Mesodermal cell (in vitro differentiated cells): ENCODE measurements around the gene MYBPC1.
"Not testable (repeated sequence)": the region's sequence is repeated elsewhere in the genome, so short reads cannot be mapped to it uniquely, and the experiment has no call there.

Experiments used
- H3K27ac ChIP-seq: 2 replicates; pipeline ENCODE4 v1.7.0; 2013; ENCODE audit warnings: mild to moderate bottlenecking, low read depth, low read length, moderate library complexity; ENCODE audit not compliant: severe bottlenecking
- H3K36me3 ChIP-seq: 2 replicates; pipeline ENCODE4 v1.7.1; 2013; ENCODE audit warnings: mild to moderate bottlenecking, low read length, moderate library complexity; ENCODE audit not compliant: control insufficient read depth, insufficient read depth
- H3K4me1 ChIP-seq: one replicate; pipeline ENCODE4 v1.7.1; 2013; ENCODE audit warnings: mild to moderate bottlenecking, low read length; ENCODE audit not compliant: insufficient read depth, control insufficient read depth, poor library complexity, severe bottlenecking
- H3K4me3 ChIP-seq: 2 replicates; pipeline ENCODE4 v1.7.0; 2013; ENCODE audit warnings: low read length, control low read depth, mild to moderate bottlenecking; ENCODE audit not compliant: insufficient read depth, poor library complexity, severe bottlenecking; ENCODE audit errors: extremely low read depth
- H3K9me3 ChIP-seq: 2 replicates; pipeline ENCODE4 v1.7.1; 2013; ENCODE audit warnings: mild to moderate bottlenecking, low read length, moderate library complexity; ENCODE audit not compliant: control insufficient read depth
- WGBS, 2 experiments: methylation state at CpG; one replicate each; pipeline ENCODE4 v1.1.5; 2013; ENCODE audit warnings: missing lambda C conversion rate in 2 of 2; ENCODE audit not compliant: insufficient coverage in 2 of 2; 5-methylcytosine and 5-hydroxymethylcytosine counted together

The MYBPC1 gene

DNA sequence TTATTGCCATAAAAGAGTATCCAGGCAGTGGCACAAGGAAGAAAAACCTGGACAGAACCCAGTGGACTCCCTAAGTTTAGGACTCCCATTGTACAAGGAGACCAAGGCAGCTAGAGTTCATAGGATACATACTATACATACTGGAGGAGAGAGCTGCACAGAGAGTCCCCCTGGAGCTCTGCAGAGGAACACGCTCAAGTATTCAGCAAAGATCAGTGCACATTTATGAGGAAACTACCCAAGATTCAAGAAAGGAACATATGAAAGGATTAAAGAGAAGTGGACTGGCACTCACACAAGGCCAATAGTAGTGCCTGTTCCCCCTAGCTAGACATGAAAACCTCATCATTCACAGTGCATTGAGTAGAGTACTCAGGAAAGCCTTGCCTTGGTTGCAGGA lies 59.7 kb downstream of the MYBPC1 start:
- H3K9me3 ChIP-seq, result no peaks in the 10 kb centered on the region
- H3K36me3 ChIP-seq, result no peaks in the 10 kb centered on the region
- H3K4me1 ChIP-seq, result no peaks in the 10 kb centered on the region
- WGBS, 2 experiments, result 100% methylated on average over 1 of the region's 1 CpG; no CpG with 5 or more reads in 1 of the 2 experiments
- H3K4me3 ChIP-seq, result no peak overlapping the region
- H3K27ac ChIP-seq, result no peak overlapping the region

DNA sequence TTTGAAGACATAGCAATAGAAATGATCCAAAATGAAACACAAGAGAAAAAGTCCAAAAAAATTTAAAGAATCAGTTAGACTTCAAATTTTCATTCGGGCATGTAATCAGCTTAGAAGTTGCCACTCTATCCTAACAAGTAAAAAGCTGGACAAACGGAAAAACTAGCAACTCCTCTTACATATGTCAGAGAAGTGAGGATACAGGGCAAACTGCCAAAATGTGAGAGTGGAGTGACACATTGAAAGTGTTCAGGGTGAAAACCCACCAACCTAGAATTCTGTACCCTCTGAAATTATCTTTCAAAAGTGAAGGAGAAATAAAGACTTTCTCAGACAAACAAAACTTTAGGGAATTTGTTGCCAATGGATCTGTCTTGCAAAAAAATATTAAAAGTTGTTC lies 60.6 kb downstream of the MYBPC1 start:
- Histone ChIP-seq H3K9me3 (no peaks in the 10 kb centered on the region), H3K27ac (no peak overlapping the region), H3K4me1 (no peaks in the 10 kb centered on the region), H3K4me3 (no peak overlapping the region), H3K36me3 (no peaks in the 10 kb centered on the region)
- WGBS, 2 experiments, result 60% methylated on average over 1 of the region's 2 CpGs; no CpG with 5 or more reads in 1 of the 2 experiments

DNA sequence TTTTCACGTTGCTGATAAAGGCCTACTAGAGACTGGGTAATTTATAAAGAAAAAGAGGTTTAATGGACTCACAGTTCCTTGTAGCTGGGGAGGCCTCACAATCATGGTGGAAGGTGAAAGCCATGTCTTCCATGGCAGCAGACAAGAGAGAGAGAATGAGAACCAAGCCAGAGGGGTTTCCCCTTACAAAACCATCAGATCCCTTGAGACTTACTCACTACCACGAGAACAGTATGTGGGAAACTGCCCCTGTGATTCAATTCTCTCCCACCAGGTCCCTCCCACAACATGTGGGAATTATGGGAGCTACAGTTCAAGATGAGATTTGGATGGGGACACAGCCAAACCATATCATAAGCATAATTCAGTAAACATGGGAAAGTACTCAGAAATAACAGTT lies 65.9 kb downstream of the MYBPC1 start:
- H3K27ac ChIP-seq, H3K4me1 ChIP-seq, H3K4me3 ChIP-seq, H3K9me3 ChIP-seq, H3K36me3 ChIP-seq: not testable (repeated sequence)
- 100% methylated on average over 1 of the region's 2 CpGs; no CpG with 5 or more reads in 1 of the 2 experiments for WGBS, 2 experiments

DNA sequence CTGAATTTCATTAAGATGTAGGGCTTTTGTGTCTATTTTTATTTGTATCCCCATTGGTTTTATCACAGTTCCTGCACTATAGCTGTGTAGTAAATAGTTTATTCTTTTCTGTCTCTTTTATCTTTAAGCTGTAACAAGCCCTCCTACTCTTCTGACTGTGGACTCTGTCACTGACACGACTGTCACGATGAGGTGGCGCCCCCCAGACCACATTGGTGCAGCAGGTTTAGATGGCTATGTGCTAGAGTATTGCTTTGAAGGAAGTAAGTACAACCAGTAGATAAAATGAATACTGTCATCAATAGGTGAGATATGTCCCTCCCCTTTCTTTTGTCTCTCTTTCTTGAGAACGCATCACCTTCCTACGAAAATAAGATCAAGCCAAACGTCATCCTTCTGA lies 68.5 kb downstream of the MYBPC1 start:
- no peaks in the 10 kb centered on the region for H3K9me3 ChIP-seq
- H3K4me1 ChIP-seq, result no peaks in the 10 kb centered on the region
- WGBS, 2 experiments, result 86% methylated on average over 3 of the region's 6 CpGs; no CpG with 5 or more reads in 1 of the 2 experiments
- no peaks in the 10 kb centered on the region for H3K36me3 ChIP-seq
- no peak overlapping the region for H3K4me3 ChIP-seq
- no peak overlapping the region for H3K27ac ChIP-seq

DNA sequence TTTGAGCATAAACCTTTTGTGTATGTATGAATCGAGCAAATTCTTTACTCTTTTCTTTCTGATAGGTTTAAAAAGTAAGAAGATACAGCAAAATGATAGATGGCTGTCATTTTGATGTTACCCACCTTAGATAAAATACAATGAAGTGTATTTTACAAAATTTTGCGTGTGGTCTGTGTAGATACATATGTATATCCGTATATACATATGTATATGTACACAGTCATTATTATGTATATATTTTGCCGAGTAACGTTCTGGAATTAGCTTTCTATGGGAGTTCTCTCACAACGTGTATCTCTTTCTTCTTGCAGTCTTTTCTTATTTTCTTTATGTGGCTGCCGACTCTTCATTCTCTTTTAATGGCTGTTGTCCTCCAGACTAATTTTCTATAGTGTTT lies 70.2 kb downstream of the MYBPC1 start:
- no peaks in the 10 kb centered on the region for H3K36me3 ChIP-seq
- WGBS, 2 experiments, result 80% methylated on average over 1 of the region's 7 CpGs; no CpG with 5 or more reads in 1 of the 2 experiments
- no peaks in the 10 kb centered on the region for H3K9me3 ChIP-seq
- no peaks in the 10 kb centered on the region for H3K4me1 ChIP-seq
- no peak overlapping the region for H3K27ac ChIP-seq
- no peak overlapping the region for H3K4me3 ChIP-seq

DNA sequence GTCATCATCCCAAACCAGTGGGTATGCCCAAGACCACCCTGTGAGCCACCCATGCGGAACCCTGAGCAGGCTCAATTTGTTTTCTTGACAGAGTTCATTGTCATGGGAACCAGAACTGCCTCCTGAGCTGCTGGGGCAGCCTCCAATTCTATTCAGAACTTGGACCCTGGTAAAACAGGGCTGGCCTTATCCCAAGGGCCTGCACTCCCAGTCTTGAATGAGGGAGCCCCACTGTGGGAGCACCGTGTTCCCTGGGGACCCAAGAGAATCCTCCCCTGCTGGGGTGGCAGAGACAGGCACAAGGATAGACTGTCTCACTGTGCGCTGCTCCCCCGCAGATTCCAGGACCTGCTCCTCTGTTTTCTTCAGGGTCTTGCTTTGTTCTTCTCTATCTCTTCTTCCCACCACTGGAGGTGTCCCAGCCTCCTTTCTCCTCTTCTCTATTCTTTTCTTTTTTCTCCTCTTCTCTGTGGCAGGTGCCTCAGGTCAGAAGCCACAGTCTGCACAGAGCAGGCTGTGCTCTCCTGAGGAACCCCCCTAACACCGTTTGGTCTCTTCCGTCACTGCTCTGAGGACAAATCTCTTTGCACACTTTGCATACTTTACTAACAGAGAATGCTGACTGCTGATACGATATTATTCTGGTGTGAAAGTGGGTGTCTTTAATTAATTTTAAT lies 71.4 kb downstream of the MYBPC1 start:
- Histone ChIP-seq H3K9me3 (no peaks in the 10 kb centered on the region), H3K4me1 (no peaks in the 10 kb centered on the region), H3K27ac (no peak overlapping the region), H3K4me3 (no peak overlapping the region), H3K36me3 (no peaks in the 10 kb centered on the region)
- 83 to 84% methylated on average over 4 of the region's 7 CpGs for WGBS, 2 experiments

DNA sequence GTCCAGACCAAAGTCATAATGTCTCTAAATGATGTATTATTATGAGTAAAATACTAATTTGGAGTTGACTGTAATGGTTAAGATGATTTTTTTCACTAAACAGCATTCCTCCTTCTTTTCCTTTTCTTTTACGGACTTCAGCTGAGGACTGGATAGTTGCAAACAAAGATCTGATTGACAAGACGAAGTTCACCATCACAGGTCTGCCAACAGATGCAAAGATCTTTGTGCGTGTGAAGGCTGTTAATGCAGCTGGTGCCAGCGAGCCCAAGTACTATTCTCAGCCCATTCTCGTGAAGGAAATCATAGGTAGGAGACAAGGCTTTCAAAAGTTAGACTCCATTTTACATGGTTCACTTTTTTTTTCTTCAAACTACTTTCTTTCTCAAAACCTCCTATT lies 72.8 kb downstream of the MYBPC1 start:
- WGBS, 2 experiments, result 74 to 93% methylated on average over 4 of the region's 5 CpGs
- Histone ChIP-seq H3K9me3 (no peaks in the 10 kb centered on the region), H3K4me1 (no peaks in the 10 kb centered on the region)

DNA sequence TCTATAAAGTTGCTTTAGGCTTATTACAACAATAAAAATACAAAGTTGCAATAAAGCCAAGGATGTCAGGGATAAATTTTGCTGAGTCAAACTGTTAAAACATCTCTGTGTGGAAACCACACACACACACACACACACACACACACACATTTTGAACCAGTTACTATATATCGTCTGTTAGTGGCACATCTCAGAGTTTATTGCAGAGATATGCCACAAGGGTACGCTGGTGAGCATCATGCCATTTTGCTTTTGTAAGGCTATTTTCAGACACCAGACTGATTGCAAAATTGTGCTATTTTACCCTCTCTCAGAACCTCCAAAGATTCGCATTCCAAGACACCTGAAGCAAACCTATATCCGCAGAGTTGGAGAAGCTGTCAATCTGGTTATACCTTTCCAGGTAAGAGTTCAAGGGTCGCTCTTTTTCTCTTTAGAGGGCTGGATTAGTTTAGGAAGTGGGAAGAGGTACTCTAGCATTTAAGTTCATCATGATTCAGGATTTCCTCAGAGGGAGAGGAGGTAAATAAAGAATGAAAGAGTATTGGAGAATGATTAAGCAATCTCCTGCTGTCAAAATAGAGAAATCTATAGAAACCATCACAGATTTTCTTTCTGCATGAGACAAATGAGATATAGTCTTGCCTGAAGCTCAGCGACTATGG lies 75.4 kb downstream of the MYBPC1 start:
- Histone ChIP-seq H3K9me3 (no peaks in the 10 kb centered on the region), H3K36me3 (no peaks in the 10 kb centered on the region), H3K4me3 (no peak overlapping the region), H3K27ac (no peak overlapping the region), H3K4me1 (no peaks in the 10 kb centered on the region)
- WGBS, 2 experiments, result 42 to 72% methylated on average over 3 to 4 of the region's 6 CpGs

More for the DNA sequence above, 72.8 kb downstream of the MYBPC1 start:
- H3K27ac ChIP-seq, result no peak overlapping the region
- no peaks in the 10 kb centered on the region for H3K36me3 ChIP-seq
- H3K4me3 ChIP-seq, result no peak overlapping the region

DNA sequence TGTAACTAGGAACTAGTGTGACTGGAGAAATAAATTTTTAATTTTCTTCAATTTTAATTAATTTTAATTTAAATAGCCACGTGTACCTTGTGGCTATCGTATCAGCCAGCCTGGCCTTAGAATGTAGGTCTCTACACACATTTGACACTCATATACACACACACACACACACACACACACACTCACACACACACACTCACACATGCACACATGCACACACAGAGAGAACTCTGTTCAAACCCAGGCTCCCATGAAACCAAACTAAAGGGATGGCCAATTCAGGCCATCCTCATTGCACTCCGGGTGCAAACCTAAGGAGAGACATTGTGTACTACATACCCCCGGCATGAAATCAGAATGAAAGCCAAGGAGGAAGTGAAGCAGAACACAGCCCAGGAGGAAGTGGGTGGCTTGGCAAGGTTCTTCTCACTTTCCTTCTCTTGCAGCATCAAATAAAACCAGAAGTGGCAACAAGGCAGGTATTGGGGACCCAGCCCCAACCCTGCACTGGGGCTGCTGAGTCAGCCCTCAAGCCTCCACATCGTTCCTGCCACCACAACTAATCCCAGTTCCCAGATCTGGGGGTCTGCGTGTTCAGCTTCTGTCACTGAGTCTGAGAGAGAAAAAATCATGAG lies 76.5 kb downstream of the MYBPC1 start:
- no peaks in the 10 kb centered on the region for H3K9me3 ChIP-seq
- H3K4me3 ChIP-seq, result no peak overlapping the region
- no peaks in the 10 kb centered on the region for H3K4me1 ChIP-seq
- H3K36me3 ChIP-seq, result no peaks in the 10 kb centered on the region
- H3K27ac ChIP-seq, result no peak overlapping the region
- whole genome bisulfite sequencing, 2 experiments, result 87 to 89% methylated on average over 3 of the region's 6 CpGs

DNA sequence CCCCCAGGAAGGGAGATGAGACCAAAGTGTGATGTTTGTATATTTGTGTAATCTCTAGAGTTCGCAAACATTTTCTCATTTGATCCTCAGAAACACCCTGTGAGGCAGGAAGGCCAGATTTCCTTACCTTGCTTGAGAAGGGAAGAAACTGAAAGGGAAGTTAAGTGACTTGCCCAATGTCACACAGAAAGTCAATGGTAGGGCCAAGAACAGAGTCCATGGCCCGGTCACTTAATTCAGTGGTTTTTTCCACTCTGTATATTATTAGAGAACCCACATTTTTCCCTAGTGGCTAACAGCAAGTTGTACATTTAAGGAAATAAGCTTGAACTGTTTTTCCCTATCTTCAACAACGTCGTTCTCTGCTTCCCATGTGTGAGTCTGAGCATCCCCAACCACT lies 77.1 kb downstream of the MYBPC1 start:
- WGBS, 2 experiments, result 93 to 100% methylated on average over 3 of the region's 4 CpGs
- no peak overlapping the region for H3K4me3 ChIP-seq
- no peaks in the 10 kb centered on the region for H3K4me1 ChIP-seq
- H3K36me3 ChIP-seq, result no peaks in the 10 kb centered on the region
- no peak overlapping the region for H3K27ac ChIP-seq
- H3K9me3 ChIP-seq, result no peaks in the 10 kb centered on the region

DNA sequence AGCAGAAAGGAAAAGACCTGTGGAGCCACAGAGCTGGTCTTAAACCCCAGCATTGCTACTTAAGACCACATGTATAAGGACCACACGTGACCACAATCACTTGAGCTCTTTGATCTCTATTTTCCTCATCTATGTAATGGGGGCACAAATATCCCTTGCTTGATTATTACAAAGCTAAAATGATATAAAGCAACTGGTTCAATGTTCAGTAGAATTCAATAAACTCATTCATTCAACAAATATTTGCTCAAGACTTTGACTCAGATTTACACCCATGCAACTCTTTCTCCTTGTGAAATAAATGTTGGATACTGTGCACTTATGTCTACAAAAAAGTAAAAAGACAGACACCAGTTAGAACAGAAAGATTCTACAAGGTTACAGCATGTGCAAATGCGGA lies 80.8 kb downstream of the MYBPC1 start:
- no peaks in the 10 kb centered on the region for H3K9me3 ChIP-seq
- no peak overlapping the region for H3K4me3 ChIP-seq
- no peaks in the 10 kb centered on the region for H3K36me3 ChIP-seq
- 90 to 100% methylated on average over 1 to 2 of the region's 2 CpGs for WGBS, 2 experiments
- H3K4me1 ChIP-seq, result no peaks in the 10 kb centered on the region
- no peak overlapping the region for H3K27ac ChIP-seq
